GM11168 (cell line): ENCODE results near the gene ZNF609.
"Not testable (repeated sequence)": the region's sequence is repeated elsewhere in the genome, so short reads cannot be mapped to it uniquely, and the experiment has no call there.

Experiments used
- in situ Hi-C: fragments of 300-500 bp; cut with MboI; formaldehyde crosslinking; loops from one replicate; pipeline ENCODE4 v1.12.0; 2022; ENCODE audit warnings: low sequenced_read_pairs; ENCODE audit not compliant: unreplicated experiment

The ZNF609 gene

DNA sequence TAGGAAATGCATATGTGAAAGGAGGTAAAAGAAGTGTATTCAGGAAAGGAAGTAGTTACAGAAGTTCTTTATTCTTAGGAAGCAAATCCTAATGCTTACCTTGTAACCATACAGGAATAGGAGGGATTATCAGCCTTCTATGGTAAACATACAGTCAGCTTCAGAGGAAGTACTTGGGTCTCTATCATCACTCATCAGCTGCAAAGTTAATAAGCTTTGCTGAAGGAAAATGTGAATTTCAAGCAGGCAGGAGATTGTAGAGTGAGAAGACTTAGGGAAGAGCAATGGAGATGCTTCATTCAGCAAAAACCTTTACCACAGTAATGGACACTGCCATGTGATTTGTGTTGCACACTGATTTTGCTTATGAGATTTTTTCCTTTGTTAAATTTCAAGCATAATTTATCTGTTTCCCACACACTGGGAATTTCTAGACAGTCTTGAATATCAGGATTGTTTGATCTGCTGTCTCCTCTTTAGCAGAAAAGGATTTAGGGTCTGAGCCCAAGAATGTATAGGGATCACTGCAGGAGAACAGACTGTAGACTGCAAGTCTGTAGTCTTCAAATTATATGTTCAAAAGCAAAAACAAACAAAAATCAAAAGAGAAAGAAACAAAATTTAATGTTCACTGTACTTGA is 150.8 kb downstream of the ZNF609 start:
- in situ Hi-C loops = no loop called here

DNA sequence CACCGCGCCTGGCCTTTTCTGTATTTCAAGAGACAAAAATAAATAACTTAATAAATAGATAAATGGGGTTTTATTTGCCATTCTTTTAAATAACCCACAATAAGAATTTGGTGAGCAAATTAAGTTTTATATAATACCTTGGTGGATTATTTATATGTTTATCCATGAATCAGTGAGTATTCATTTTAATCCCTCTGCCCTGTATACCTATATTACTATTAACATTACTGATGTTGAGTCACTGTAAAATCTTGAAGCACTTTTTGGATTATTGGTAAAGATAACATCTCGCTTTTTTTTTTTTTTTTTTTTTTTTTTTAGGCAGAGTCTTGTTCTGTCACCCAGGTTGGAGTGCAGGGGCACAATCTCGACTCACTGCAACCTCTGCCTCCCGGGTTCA is 154.1 kb downstream of the ZNF609 start:
- in situ Hi-C loops = no loop called here

DNA sequence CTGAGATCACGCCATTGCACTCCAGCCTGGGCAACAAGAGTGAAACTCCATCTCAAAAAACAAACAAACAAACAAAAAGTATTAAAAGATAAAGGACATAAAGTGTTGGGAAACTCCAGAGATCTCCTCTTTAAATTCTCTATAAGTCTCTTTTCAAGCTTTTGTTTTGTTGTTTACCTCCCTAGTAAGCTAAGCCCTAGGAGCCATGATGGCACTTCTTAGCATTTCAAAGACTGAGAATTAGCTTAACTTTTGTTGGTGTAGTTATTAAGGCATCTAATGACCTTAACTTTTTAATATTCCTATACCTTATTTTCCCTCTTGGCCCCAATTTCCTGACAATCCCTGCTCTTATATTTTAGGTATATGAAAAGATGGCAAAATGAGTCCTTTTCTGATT is 157.3 kb downstream of the ZNF609 start:
- in situ Hi-C loops = no loop called here

DNA sequence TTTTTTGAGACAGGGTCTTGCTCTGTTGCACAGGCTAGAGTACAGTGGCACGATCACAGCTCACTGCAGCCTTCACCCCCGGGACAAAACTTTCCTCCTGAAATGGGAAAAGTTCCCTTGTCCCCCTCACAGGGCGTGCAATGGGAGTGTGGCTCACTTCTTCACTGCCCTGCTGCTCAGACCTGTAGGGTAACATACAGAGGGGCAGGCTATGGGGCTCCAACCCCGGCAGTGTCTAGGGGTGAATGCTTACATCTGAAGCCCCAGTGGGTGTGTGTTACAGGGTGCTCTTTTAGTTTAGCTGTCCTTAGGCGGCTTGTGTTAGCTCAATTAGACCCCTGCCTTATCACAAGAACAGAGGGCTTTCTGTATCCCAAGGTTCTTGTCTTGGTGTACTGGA is 157.8 kb downstream of the ZNF609 start:
- in situ Hi-C loops = no loop called here

DNA sequence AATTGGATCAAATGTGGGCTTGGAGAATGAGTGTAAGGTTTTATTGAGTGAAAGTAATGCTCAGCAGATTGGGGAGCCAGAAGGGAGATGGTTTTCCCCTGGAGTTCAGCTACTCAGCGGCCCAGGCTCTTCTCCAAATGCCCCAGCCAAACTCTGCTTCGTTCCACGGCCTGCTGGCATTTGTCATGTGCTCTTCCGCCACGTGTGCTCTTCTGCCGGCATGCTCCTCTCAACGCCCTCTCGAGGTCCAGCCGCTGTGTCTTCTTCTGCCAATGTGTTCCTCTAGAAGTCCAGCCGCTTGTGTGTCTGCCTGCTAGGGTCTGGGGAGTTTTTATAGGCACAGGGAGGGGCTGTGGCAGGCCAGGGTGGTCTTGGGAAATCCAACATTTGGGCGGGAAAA is 158.2 kb downstream of the ZNF609 start:
- in situ Hi-C loops = no loop called here

DNA sequence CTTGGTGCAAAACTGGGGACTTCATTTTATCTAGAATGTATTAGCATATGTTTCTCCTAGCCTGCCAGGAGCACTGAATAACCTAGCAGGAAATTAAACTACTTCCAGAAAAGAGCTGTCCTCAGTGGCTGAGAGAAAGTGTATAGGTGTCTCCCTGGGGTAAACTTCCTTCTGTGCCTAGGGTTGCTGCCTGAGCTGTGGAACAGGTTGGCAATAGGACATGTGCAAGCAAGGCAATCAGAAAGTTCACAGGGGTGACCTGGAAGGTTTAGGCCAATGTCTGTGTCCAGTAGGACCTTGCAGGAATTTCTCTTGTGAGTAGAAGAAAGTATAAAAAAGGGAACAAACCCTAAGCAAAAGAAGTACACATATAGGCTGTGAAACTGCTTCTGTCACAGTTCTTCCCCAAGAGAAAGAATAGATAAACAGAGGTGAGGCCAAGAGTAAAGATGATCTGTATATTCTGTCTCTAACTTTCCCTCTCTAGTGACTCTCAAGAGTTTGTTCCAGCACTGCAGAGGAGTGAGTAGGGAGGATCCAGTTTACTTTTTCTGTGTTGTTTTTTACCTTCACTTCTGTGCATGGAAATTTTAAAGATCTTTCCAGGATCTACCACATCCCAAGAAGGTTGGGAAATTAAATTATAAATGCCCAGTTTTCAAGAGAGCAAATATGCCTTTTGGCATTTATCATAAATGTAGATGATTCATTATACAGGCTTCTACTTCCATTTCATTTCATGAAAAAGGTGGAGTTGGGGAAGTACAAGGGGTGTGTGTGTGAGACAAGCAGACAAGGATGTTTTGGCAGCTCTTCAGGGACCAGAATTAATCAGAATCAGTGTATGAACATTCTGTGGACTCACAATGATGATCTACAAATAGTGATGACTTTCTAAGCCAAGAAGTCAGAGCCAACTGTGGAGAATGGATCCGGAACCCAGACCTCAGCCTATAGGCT is 159.8 kb downstream of the ZNF609 start:
- in situ Hi-C loops = no loop called here

DNA sequence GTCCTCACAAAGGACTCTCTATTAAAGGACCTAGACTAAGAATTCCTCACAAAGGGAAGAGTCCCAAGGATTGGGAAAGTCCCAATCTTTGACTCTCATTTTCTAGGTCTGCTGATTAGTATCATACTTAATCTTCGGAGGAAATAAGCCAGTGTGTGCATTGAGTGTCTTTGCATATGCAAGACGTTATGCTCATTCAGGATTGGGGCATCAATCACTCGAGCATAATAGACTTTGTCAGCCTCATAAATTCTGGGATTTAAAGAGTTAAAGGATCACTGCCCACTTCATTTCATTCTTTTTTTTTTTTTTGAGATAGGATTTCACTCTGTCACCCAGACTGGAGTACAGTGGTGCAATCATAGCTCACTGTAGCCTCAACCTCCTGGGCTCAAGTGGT is 160.7 kb downstream of the ZNF609 start:
- in situ Hi-C loops = no loop called here

DNA sequence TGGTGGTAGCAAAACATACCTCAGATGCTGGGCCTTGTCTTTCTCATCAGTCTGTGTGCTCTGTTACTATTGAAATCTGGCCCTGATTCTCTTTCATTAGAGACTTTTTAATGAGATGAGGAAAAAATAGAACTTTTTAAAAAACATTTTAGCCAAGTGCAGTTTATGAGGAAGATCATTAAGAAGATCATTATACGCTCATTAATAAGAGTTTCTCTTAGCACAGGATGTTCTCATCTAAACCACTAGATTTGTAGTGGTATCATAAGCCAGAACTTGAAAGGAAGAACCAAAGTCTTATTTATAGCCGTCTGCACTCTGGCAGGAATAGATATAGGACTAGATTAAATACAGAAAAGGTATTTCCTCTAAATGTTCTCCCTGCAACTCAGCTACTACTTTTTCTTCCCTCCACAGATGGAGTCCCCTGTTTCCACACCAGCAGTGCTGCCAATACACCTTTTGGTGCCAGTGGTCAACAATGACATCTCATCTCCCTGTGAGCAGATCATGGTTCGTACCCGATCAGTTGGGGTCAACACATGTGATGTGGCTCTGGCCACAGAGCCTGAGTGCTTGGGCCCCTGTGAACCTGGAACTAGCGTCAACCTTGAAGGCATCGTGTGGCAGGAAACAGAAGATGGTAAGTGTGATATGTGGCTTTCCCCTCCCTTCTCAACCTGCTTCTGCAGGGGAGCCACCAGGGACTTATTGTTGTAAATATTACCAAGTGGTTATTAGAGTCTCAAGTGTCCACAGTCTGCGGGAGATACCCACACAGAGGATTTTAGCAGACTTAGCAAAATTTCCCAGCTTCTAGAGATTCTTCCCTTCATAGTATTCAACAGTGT is 162.3 kb downstream of the ZNF609 start:
- in situ Hi-C loops = no loop called here

DNA sequence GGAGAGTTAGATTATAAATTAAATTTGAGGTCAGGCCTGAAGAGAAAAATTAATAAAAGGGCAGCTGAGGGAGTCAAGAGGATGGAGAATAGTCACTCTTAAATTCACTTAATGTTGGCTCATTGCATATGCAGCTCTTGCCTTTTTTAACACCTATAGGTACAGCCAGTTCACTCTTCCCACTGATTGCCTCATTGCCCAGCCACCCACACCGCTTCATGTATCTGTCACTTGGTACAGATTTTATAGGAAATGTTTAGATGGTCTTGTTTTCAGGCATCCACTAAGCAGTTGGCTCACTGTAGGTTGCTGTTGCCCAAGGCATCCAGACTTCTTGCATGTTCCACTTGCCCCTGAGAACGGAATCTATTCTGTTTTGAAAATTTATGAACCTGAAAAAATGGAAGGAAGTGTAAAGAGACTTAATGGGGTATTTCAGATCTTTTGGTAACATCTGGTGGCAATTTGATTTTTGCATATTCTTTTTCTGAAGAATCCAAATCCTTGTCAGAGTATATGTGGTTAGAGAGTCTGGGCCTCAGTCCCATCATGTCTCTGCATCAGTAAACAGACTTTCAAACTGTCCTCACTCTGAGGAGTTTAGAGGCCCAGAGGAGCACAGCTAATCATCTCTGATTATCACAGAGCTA is 163.1 kb downstream of the ZNF609 start:
- in situ Hi-C loops = no loop called here

DNA sequence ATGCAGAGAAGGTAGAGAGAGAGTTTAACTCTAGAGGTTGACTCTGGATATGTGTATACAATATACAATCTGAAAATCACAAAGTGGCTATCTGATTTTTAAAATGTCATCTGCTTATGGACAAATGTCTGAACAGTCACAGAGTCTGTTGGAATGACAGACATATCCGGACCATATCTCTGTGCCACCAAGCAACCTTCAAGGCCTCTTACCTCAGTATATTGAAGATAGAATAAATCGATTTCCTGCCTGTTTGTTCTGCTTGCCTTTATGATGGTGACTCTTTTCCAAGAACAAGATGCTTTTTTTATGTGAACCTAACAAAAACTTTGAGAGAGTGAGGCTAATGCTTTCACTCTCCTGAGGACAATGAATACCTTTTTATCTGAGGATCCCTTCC is 163.9 kb downstream of the ZNF609 start:
- in situ Hi-C loops = no loop called here

DNA sequence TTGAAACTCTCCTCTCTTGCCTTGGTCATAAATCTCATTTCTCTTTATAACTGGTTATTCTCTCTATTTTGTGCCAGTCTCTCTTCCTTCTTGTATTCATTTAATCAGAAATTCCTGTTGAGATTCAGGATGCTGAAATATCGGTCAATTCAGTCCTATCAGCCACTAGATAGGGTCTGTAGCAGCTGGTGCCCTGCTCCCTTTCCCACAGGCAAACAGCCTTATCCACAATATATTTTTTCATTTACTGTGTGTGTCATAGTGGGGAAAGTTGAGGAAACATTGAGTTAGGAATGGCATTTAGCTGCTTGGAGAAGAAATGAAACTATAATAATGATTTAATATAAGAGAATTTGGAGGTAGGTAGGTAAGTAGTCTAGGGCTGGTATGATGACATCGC is 168.7 kb downstream of the ZNF609 start:
- in situ Hi-C loops = no loop called here

DNA sequence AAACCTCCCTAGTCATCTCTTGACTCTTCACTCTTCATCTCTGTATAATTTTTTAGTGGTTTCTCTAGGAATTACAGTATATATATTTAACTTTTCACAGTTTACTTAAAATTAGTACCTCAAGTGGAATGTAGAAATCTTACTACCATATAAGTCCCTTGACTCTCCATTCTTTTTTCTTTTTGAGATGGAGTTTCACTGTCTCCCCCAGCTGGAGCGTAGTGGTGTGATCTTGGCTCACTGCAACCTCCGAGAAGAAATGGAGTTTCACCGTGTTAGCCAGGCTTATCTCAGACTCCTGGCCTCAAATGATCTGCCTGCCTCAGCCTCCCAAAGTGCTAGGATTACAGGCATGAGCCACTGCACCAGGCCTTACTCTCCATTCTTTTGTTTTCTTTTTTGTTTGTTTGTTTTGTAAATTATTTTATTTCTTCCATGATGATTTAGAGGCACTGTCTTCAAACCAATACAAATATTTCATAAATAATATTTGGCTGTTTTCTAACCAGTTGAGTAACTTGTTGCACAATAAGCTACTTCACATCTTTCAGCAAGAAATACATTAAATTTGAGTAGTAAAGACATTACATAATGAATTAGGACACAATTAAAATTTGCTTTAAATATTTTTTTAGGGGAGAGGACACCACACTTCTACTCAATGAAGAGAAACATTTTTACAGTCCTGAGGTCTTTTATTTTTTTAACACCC is 170.2 kb downstream of the ZNF609 start:
- in situ Hi-C loops = no loop called here

DNA sequence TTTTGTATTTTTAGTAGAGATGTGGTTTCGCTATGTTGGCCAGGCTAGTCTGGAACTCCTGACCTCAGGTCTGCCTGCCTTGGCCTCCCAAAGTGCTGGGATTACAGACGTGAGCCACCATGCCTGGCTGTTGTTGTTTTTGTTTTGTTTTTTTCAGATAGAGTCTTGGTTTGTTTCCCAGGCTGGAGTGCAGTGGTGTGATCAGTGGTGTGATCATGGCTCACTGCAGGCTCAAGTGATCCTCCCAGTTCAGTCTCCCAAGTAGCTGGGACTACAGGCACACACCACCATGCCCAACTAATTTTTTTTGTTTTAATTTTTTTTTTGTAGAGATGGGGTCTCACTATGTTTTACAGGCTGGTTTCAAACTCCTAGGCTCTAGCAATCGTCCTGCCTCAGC is 172.3 kb downstream of the ZNF609 start:
- in situ Hi-C loops = not testable (repeated sequence)

DNA sequence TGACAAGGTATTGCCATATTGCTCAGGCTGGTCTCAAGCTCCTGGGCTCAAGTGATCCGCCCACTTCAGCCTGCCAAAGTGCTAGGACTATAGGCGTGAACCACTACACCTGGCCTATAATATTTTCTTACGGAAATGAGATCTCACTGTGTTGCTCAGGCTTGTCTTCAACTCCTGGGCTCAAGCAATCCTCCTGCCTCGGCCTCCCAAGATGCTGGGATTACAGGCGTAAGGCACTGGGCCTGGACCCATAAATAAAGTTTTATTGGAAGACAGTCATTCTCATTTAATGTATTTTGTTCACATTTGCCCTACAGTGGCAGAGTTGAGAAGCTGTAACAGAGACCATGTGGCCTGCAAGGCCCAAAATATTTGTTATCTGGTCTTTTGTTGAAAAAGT is 173.0 kb downstream of the ZNF609 start:
- in situ Hi-C loops = no loop called here

DNA sequence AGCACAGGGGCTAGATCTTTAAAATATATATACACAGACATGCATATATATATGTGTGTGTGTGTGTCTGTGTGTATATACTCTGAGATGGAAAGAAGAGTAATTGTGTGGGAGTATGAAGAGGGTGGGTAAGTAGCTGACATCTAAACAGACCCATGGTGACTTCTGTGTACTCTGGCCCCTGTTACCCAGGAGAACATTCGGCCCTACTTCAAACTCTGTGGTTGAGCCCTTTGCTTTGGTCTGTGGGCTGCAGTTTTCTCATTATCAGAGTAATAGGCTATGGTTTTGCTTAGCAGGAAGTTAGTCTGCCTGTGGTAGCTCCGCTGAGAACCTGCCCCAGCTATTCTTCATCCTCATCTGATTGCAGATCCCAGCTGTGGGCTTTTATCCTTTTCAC is 173.6 kb downstream of the ZNF609 start:
- in situ Hi-C loops = no loop called here

DNA sequence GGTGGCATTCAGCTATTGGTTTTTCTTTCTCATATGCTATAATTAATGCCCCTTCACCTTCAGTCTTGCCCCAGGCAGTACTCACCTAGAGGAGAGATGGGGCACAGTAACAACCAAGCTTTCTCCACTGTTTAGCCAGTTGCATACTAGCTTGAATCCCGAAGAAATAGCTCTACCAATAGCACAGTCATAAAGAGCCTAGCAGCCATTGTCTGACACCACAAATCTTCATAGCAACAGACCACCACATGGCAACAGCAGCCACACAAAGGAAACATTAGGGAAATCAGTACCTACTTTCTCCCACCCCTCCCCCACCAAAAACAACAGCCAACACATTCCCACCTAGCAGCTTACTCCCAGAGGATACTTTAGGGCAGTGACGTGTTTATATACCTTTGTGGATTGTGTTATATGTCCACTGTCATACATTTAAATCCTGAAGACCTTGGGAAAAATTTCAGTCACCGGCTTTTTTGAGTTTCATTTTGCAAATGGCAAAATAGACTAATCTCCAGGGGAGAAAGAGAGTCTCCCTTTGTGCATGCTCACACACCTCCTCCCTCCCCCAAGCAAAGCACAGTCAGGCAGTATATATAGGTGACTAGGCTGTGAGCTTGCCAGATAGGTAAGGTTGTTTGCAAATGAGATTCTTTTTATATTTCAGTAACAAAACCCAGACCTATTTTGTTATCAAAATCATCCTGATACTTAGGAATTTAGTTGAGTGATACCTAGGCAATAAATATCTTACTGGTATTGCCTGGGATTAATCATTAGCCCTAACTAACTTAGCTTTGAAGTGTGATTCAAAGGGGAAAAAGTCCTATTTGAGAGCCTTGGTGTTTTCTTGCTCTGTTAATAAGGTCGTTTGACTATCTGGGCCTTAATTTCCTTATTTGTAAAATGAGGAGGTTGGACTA is 174.5 kb downstream of the ZNF609 start:
- in situ Hi-C loops = no loop called here

DNA sequence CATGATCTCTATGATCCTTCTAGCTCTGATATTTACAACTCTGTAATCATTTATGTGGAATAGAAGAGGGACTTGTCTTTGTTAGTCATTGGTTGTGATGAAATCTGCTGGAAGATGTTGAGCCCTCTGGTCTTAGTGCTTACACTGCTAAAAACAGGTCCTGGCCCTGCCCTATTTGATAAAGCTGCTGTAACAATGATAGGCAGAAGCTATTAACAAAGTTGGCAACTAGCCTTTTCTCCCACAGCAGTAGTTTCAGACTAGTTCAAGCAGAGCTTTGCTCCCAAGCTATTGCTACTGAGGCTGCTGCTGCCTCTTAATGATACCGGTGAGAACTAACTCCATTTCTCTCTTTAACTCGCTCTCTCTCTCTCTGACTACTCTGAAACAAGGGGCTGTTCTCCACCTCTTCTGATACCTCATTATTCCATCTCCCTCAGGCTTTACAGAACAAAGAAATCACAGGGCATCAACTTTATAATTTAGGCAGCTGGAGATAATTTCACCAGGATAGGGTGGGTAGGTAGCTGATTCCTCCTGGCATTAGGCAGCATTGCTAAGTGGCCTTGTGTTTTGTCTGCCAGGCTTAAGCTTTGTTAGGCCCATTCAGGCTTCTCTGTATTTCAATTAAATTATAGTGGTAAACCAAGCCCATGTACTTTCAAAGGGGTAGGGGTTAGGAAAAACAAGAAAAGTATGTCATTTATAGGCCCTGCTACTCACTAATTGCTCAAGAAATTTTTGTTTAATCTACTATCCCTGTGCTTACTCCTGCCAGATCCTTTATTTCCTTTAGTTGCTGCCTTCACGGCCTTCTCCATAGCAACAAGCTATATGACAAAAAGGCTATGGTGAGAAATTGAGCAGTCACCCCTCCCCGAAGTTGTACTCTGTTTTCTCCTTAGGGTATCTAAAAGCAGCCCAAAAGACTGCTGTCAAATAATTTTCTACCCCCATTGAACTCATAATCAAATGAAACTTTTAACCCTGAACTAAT is 175.4 kb downstream of the ZNF609 start:
- in situ Hi-C loops = no loop called here

DNA sequence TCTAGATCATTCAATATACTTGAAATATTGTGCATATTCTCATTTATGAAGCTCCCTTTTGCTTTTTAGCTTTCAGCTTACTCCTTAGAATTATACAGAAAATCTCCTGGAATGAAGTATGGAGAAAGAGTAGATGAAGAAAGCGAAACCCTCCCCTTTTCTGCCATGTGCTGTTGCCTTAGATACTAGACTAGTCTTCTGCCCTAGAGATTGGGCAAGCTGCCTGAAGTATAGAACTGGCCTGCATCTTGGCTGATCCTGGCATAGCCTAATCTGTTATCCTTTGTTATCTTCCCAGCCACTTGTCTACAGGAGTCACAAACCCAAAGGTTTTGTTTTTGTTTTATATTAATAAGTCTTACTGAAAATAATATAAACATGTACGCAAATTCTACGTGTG is 176.2 kb downstream of the ZNF609 start:
- in situ Hi-C loops = no loop called here
